Measurements from ENCODE around the gene PI4K2A. TPM values are rescaled to one million over a fixed set of nuclear protein-coding genes. Genes with fewer than 3 reads are reported as not detected.

Gene PI4K2A
- total and polyA plus RNA-seq, 2 of the 4 experiments (the other 2 are of a cell fraction), result 15.8 to 27.3 TPM

- dilution Hi-C loops (cut with HindIII; ENCODE audit: low sequenced_read_pairs, unreplicated experiment) (no loop called here), in situ Hi-C loops (cut with MboI; ENCODE audit: low sequenced_read_pairs) (no loop called here), intact Hi-C loops (cut with micrococcal nuclease) (no loop called here)
- Histone ChIP-seq H3K4me3 (ENCODE audit: insufficient read depth, low read depth, low read length) (no peak overlapping the region), H3K4me2 (ENCODE audit: low read depth, low read length) (no peak overlapping the region), H4K91ac (ENCODE audit: insufficient read depth, low read depth, low read length) (no peak overlapping the region), H3K9ac (ENCODE audit: low read depth, low read length) (no peak overlapping the region), H2BK20ac (ENCODE audit: low read depth, low read length) (no peak overlapping the region), H2BK15ac (ENCODE audit: low read depth, low read length) (no peak overlapping the region), H2AK9ac (replicated peaks; ENCODE audit: low read depth, low read length, poor library complexity) (no peak overlapping the region), H2AK5ac (ENCODE audit: low read depth, low read length) (no peak overlapping the region), H3K4ac (ENCODE audit: low read depth, low read length) (no peak overlapping the region), H3K79me1 (ENCODE audit: low read depth in 1 of 2, low read length in 2 of 2) (peaks cover 8 to 16% of the 10 kb centered on the region in 2 experiments), H3K36me3 (ENCODE audit: control insufficient read depth, insufficient read depth, low read length) (peaks cover 50% of the 10 kb centered on the region), H3K18ac (ENCODE audit: low read depth, low read length) (no peak overlapping the region), H4K8ac (ENCODE audit: low read depth in 2 of 2, low read length in 2 of 2) (no peak overlapping the region), H3K56ac (ENCODE audit: extremely low read depth, insufficient read depth, low read length) (no peak overlapping the region), H2BK120ac (ENCODE audit: low read depth, low read length) (no peak overlapping the region), H3K14ac (replicated peaks; ENCODE audit: low read depth, low read length) (no peak overlapping the region), H3K9me3 (ENCODE audit: control insufficient read depth, insufficient read depth, low read length) (no peaks in the 10 kb centered on the region), H3K27me3 (ENCODE audit: control insufficient read depth, insufficient read depth, low read length) (no peaks in the 10 kb centered on the region), H3K23ac (ENCODE audit: low read depth, low read length) (no peak overlapping the region), H3K4me1 (ENCODE audit: control insufficient read depth, insufficient read depth, low read length) (no peaks in the 10 kb centered on the region), H2BK5ac (ENCODE audit: low read depth, low read length, poor library complexity, severe bottlenecking) (no peak overlapping the region), H3K27ac (ENCODE audit: insufficient read depth, low read length) (no peak overlapping the region), H4K20me1 (ENCODE audit: insufficient read depth, low read length) (no peaks in the 10 kb centered on the region), H4K5ac (ENCODE audit: low read depth, low read length) (no peak overlapping the region), H3K9me1 (ENCODE audit: insufficient read depth, low read length) (no peaks in the 10 kb centered on the region), H2AFZ (replicated peaks; ENCODE audit: low read length, poor library complexity) (no peak overlapping the region)
- BruUV-seq (replicated peaks), result no TSS peak
- TF ChIP-seq FOS (IDR thresholded peaks at IDR 0.05; ENCODE audit: low read depth, low read length), result no peak
- ATAC-seq (ENCODE audit: low read depth), result no peak
- no peak for DNase-seq
- ChIA-PET CTCF (no interaction called here), POLR2A (ENCODE audit: unreplicated experiment) (no interaction called here)
- WGBS, 2 experiments (ENCODE audit: extremely low coverage in 2 of 2, insufficient read length in 1 of 2), result 97% methylated on average over 3 of the region's 7 CpGs; no CpG with 5 or more reads in 1 of the 2 experiments
These were observed 26.5 kb downstream of the PI4K2A start for GRCh38 chr10:97666992-97667391.
